GM12878 (cell line): ENCODE results near the gene HMCN2.

Source experiments
- BHLHE40 ChIP-seq, 2 experiments: fragments of 450-650 bp in 1 of 2; IDR thresholded peaks; 2 replicates each; pipeline ENCODE4 v1.6.1; 2011 to 2017; ENCODE audit warnings: low read depth in 2 of 2, borderline replicate concordance in 1 of 2, improper control_type of control experiment in 1 of 2, low read length in 1 of 2, mild to moderate bottlenecking in 1 of 2
- CTCF ChIP-seq, 3 experiments: IDR thresholded peaks in 2 of 3; conservative IDR thresholded peaks in 1 of 3; 2 replicates each; pipeline ENCODE4 v1.5.1; 2011; ENCODE audit warnings: low read depth in 3 of 3, low read length in 3 of 3, mild to moderate bottlenecking in 3 of 3, control low read depth in 2 of 3, moderate library complexity in 2 of 3, inconsistent platforms in 1 of 3, mixed read lengths in 1 of 3; ENCODE audit not compliant: control insufficient read depth in 2 of 3, insufficient read depth in 1 of 3; ENCODE audit errors: extremely low read depth in 1 of 3
- IRF3 ChIP-seq: fragments of 450-650 bp; IDR thresholded peaks from 2 replicates; pipeline ENCODE4 v1.6.1; 2014; ENCODE audit warnings: mild to moderate bottlenecking
- POLR2A ChIP-seq: IDR thresholded peaks from 2 replicates; pipeline ENCODE4 v1.6.1; 2011; ENCODE audit warnings: low read depth, mild to moderate bottlenecking, low read length
- POLR2AphosphoS5 ChIP-seq: IDR thresholded peaks from 2 replicates; pipeline ENCODE4 v1.6.1; 2011; ENCODE audit warnings: mild to moderate bottlenecking, low read length, inconsistent platforms
- RCOR1 ChIP-seq: conservative IDR thresholded peaks from 2 replicates; pipeline ENCODE4 v1.6.1; 2012; ENCODE audit warnings: low read depth, low read length, improper control_type of control experiment
- YY1 ChIP-seq: IDR thresholded peaks from 2 replicates; pipeline ENCODE4 v1.6.1; 2011; ENCODE audit warnings: low read depth, mild to moderate bottlenecking, low read length

- TF ChIP-seq CTCF (IDR thresholded peaks at IDR 0.05 in 2 of 3, conservative IDR thresholded peaks at IDR 0.05 in 1 of 3; ENCODE audit: control insufficient read depth in 2 of 3, extremely low read depth in 1 of 3, insufficient read depth in 1 of 3, low read depth in 3 of 3, low read length in 3 of 3) = no peak
- TF ChIP-seq POLR2A = no peak
- TF ChIP-seq POLR2AphosphoS5 = no peak
- TF ChIP-seq RCOR1 = no peak
- TF ChIP-seq IRF3 = no peak
- no peak for TF ChIP-seq BHLHE40 (IDR thresholded peaks at IDR 0.05; ENCODE audit: borderline replicate concordance in 1 of 2, low read depth in 2 of 2, low read length in 1 of 2)
- TF ChIP-seq YY1 = no peak
Measured at GRCh38 chr9:130451004-130451390, 185.4 kb downstream of the HMCN2 start.
